ENCODE data around the gene SOX4. TPM values are rescaled to one million over a fixed set of nuclear protein-coding genes. Genes with fewer than 3 reads are reported as not detected.

SOX4 gene
- total RNA-seq, 1 donor from 2014 or later: 147 TPM

GRCh38 chr6:21599051-21599696 is 5.6 kb downstream of the SOX4 start:
- Mint-ChIP-seq H3K27ac (peak overlapping the region; percentile 22), H3K27me3 (ENCODE audit: insufficient read depth, low read depth) (peaks cover 12% of the 10 kb centered on the region), H3K36me3 (peaks cover 49% of the 10 kb centered on the region), H3K4me1 (peaks cover 23% of the 10 kb centered on the region), H3K4me3 (peak overlapping the region; percentile 97), H3K9me3 (peaks cover 14% of the 10 kb centered on the region)
- TF ChIP-seq EZH2phosphoT487 (IDR thresholded peaks at IDR 0.05): no peak
- TF ChIP-seq CTCF (IDR thresholded peaks at IDR 0.05): no peak
- TF ChIP-seq EZH2 (IDR thresholded peaks at IDR 0.05): no peak
- Histone ChIP-seq H3K79me2 (ENCODE audit: low read depth) (peaks cover 64% of the 10 kb centered on the region), H4K20me1 (ENCODE audit: low read depth) (peaks cover 73% of the 10 kb centered on the region), H3K27ac (peak overlapping the region; percentile 23), H3K9me3 (ENCODE audit: low read depth) (no peaks in the 10 kb centered on the region), H3K4me1 (peaks cover 23% of the 10 kb centered on the region), H3F3A (ENCODE audit: low read depth) (peaks cover 64% of the 10 kb centered on the region), H3K36me3 (peaks cover 16% of the 10 kb centered on the region), H2AFZ (replicated peaks) (no peak overlapping the region), H3K4me3 (peak overlapping the region; percentile 76), H3K4me2 (peak overlapping the region; percentile 88), H3K27me3 (no peaks in the 10 kb centered on the region), H3K9ac (no peak overlapping the region)
- no peak for DNase-seq (ENCODE audit: low spot score)

- Histone ChIP-seq H3K4me1 (peaks cover 23% of the 10 kb centered on the region), H3K36me3 (peaks cover 16% of the 10 kb centered on the region), H3K9ac (no peak overlapping the region), H3K79me2 (ENCODE audit: low read depth) (peaks cover 42% of the 10 kb centered on the region), H3K4me2 (no peak overlapping the region), H3K9me3 (ENCODE audit: low read depth) (no peaks in the 10 kb centered on the region), H2AFZ (replicated peaks) (no peak overlapping the region), H3F3A (ENCODE audit: low read depth) (peaks cover 55% of the 10 kb centered on the region), H3K4me3 (no peak overlapping the region), H4K20me1 (ENCODE audit: low read depth) (peaks cover 52% of the 10 kb centered on the region), H3K27me3 (no peaks in the 10 kb centered on the region), H3K27ac (no peak overlapping the region)
- peaks cover 14% of the 10 kb centered on the region for H3K9me3 Mint-ChIP-seq
- peaks cover 5% of the 10 kb centered on the region for H3K27me3 Mint-ChIP-seq (ENCODE audit: insufficient read depth, low read depth)
- H3K36me3 Mint-ChIP-seq: peaks cover 40% of the 10 kb centered on the region
- H3K4me3 Mint-ChIP-seq: no peak overlapping the region
- TF ChIP-seq EZH2phosphoT487 (IDR thresholded peaks at IDR 0.05): no peak
- no peak for TF ChIP-seq CTCF (IDR thresholded peaks at IDR 0.05)
- TF ChIP-seq EZH2 (IDR thresholded peaks at IDR 0.05): no peak
- H3K27ac Mint-ChIP-seq: no peak overlapping the region
- DNase-seq (ENCODE audit: low spot score): no peak
- peaks cover 31% of the 10 kb centered on the region for H3K4me1 Mint-ChIP-seq
These were observed 7.9 kb downstream of the SOX4 start for GRCh38 chr6:21601339-21601923.

- Histone ChIP-seq H3K36me3 (peaks cover 16% of the 10 kb centered on the region), H3K27ac (no peak overlapping the region), H3F3A (ENCODE audit: low read depth) (peaks cover 50% of the 10 kb centered on the region), H3K9ac (no peak overlapping the region), H2AFZ (replicated peaks) (no peak overlapping the region), H3K9me3 (ENCODE audit: low read depth) (no peaks in the 10 kb centered on the region), H3K79me2 (ENCODE audit: low read depth) (peaks cover 36% of the 10 kb centered on the region), H3K4me1 (peaks cover 23% of the 10 kb centered on the region), H3K4me2 (no peak overlapping the region), H3K27me3 (no peaks in the 10 kb centered on the region), H4K20me1 (ENCODE audit: low read depth) (peaks cover 47% of the 10 kb centered on the region), H3K4me3 (no peak overlapping the region)
- no peak for TF ChIP-seq EZH2phosphoT487 (IDR thresholded peaks at IDR 0.05)
- TF ChIP-seq CTCF (IDR thresholded peaks at IDR 0.05): no peak
- TF ChIP-seq EZH2 (IDR thresholded peaks at IDR 0.05): no peak
- H3K27me3 Mint-ChIP-seq (ENCODE audit: insufficient read depth, low read depth): peaks cover 5% of the 10 kb centered on the region
- H3K36me3 Mint-ChIP-seq: peaks cover 40% of the 10 kb centered on the region
- no peak overlapping the region for H3K27ac Mint-ChIP-seq
- H3K9me3 Mint-ChIP-seq: peaks cover 15% of the 10 kb centered on the region
- H3K4me1 Mint-ChIP-seq: peaks cover 31% of the 10 kb centered on the region
- no peak for DNase-seq (ENCODE audit: low spot score)
- H3K4me3 Mint-ChIP-seq: no peak overlapping the region
These were observed 8.4 kb downstream of the SOX4 start for GRCh38 chr6:21601932-21602390.
